K562 (cell line): ENCODE results near the gene ANAPC16. TPM values are rescaled to one million over a fixed set of nuclear protein-coding genes. Genes with fewer than 3 reads are reported as not detected.

Experiments used
- NBN ChIP-seq: fragments of 450-650 bp; IDR thresholded peaks from 2 replicates; pipeline ENCODE4 v1.6.1; 2016; ENCODE audit warnings: low read depth, mild to moderate bottlenecking
- SMAD4 ChIP-seq: fragments of 250-450 bp; sonication (Bioruptor Pico); conservative IDR thresholded peaks from 2 replicates; pipeline ENCODE4 v1.8.0; 2021; ENCODE audit warnings: inconsistent platforms, mild to moderate bottlenecking, moderate library complexity
- SRSF9 ChIP-seq: fragments of 200-400 bp; formaldehyde crosslinking; IDR thresholded peaks from 2 replicates; pipeline ENCODE4 v1.6.1; 2017; ENCODE audit warnings: low read depth, low read length, borderline replicate concordance
- ZNF212 ChIP-seq: fragments of 450-650 bp; formaldehyde crosslinking; IDR thresholded peaks from 2 replicates; pipeline ENCODE4 v1.4.0; 2020; ENCODE audit warnings: mild to moderate bottlenecking
- ZNF766 ChIP-seq: fragments of 200-800 bp; sonication (Bioruptor generic); conservative IDR thresholded peaks from 2 replicates; pipeline ENCODE4 v1.6.1; 2016; ENCODE audit warnings: missing genetic modification characterization, missing compliant biosample characterization
- polyA plus RNA-seq, 8 experiments: library from polyadenylated mRNA; depleted of rRNA in 4 of 8; stranded (reverse) in 5 of 8; unstranded in 3 of 8; fragments of >200 nt; fragmentation: Nextera tagmentation in 2 of 8; fragmentation: Illumina TruSeq in 1 of 8; extraction: Ambion mirVana in 2 of 8; extraction: Trizol in 1 of 8; gene quantifications; 2 replicates each; pipeline versions ENCODE4 v1.2.1 to v1.2.3, GENCODE V29; 2011 to 2014; ENCODE audit warnings: inconsistent platforms in 1 of 8, missing spikeins in 1 of 8
- total RNA-seq, 7 experiments: library from RNA; depleted of rRNA in 6 of 7; stranded (reverse); fragments of >200 nt in 6 of 7; fragmentation: Illumina TruSeq in 2 of 7; extraction: Trizol in 2 of 7; gene quantifications; 2 replicates each; pipeline versions ENCODE4 v1.2.1 to v1.2.3, GENCODE V29; 2011 to 2021; ENCODE audit warnings: low replicate concordance in 1 of 7
- TF ChIP-seq, protein P1 (sequence below): fragments of 250-450 bp; sonication (Bioruptor Pico); IDR thresholded peaks from 2 replicates; pipeline ENCODE4 v1.5.0; 2021; ENCODE audit warnings: mild to moderate bottlenecking, moderate library complexity
- TF ChIP-seq, protein P2 (sequence below), 2 experiments: IDR thresholded peaks; 2 replicates each; pipeline ENCODE4 v1.6.1; 2012; ENCODE audit warnings: improper control_type of control experiment in 2 of 2, low read depth in 2 of 2, low read length in 2 of 2, borderline replicate concordance in 1 of 2
- TF ChIP-seq, protein P3 (sequence below): fragments of 450-650 bp; IDR thresholded peaks from 2 replicates; pipeline ENCODE4 v1.6.1; 2016; ENCODE audit warnings: mild to moderate bottlenecking
- TF ChIP-seq, protein P4 (sequence below), 2 experiments: fragments of 200-800 bp in 1 of 2; sonication (Bioruptor generic) in 1 of 2; sonication (generic) in 1 of 2; formaldehyde crosslinking in 1 of 2; IDR thresholded peaks in 1 of 2; conservative IDR thresholded peaks in 1 of 2; 2 replicates each; pipeline versions ENCODE4 v1.5.0 to v1.6.1; 2016 to 2020; ENCODE audit warnings: missing compliant biosample characterization in 1 of 2, missing genetic modification characterization in 1 of 2, missing genetic modification reagents in 1 of 2

Gene ANAPC16
- total and polyA plus RNA-seq, 9 of the 15 experiments (the other 6 are each of a cell fraction or from before 2014, with no cell fraction given): 42.6 to 208 (median 108) TPM

DNA sequence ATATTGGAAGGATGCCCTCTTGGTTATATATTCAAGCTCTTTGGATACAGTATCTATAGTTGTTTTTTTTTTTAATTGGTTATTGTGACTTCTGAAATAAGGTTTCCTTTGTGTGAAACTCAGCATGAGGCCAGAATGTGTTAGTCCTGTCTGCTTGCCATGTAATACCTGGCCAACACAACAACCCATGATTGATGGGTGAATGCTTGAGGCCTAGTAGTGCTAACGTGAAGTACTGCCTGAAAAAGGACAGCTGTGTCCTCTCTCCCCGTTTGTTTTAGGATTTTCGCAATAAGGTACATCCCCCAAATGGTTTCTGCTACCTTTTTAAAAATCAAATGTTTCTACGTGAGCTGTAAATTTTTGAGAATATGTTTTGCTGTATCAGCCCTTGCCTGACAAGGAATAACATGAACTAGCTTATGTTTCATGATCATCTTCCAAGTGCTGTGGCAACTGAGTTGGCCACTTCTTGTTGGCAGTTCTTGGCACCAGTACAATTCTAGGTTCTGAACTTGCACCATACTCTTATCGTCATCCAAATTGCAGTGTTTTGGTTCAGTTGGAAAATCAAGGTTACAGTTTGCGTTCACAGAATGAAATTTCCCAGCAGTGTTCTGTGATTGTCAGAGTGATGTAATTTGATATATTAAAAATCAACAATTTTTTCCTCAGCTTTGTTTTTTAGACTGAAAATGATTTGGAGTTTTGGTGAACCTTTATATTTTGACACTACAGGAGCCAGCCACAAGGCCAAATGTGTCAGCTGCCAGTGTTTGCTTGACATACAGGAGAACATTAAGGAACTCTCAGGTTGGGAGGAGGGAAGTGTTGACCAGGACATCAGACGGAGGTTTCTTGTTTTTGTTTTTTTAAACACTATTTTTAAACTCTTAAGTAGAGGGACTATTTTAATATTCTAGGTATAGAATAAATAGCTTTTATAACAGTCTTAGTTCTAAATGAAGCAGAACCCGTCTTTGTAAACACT is 13.7 kb downstream of the ANAPC16 start (continued):
- TF ChIP-seq, protein P1, sequence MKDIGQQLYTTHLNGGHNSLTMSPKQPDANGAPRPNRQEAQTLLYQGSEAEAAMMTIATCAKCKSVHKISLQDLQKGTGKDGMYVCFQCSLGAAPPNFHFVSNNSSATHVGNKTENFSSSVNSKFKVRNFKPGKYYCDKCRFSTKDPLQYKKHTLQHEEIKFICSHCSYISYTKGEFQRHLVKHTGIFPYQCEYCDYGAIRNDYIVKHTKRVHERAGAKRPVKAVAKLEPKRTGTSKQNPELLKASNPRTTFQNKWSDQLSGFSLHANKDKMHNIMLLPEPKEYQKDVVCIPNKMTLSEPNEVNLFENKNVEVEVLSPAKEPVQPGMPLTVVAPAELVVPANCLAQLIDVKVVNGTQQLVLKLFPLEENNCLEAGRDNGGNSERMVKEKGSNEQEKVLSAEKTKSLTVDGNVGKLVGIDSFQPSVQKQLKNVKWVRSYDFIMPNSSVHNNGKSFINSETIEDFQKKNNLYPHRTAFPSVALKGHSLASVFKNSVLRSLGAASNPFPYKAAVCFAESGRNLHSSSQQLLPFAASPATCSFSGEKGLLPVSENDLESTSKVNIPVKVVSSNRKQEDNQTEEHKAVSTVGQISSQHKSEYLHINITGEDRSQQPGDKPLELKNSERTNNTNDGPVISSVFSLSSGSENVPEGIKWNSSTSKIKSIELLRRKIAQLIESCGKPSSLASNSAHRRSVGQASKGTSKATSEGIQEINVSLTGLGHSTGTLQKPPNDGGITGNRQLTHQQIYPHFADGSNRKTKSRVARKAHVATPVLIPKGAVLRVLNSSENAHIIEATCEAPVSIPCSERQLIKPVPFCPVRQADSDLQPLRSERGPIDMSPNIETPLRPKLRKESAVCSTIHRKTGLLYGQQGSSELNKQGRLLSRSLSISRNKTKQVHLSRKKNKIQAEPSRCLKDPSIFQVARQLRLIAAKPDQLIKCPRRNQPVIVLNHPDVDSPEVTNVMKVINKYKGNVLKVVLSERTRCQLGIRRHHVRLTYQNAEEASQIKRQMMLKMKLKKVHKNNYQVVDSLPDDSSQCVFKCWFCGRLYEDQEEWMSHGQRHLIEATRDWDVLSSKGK (CRISPR knock-in tag): no peak
- TF ChIP-seq SRSF9 (no peak), ZNF212 (CRISPR knock-in tag) (no peak), ZNF766 (CRISPR knock-in tag) (no peak), SMAD4 (CRISPR knock-in tag) (no peak), NBN (no peak)
- TF ChIP-seq, protein P2, sequence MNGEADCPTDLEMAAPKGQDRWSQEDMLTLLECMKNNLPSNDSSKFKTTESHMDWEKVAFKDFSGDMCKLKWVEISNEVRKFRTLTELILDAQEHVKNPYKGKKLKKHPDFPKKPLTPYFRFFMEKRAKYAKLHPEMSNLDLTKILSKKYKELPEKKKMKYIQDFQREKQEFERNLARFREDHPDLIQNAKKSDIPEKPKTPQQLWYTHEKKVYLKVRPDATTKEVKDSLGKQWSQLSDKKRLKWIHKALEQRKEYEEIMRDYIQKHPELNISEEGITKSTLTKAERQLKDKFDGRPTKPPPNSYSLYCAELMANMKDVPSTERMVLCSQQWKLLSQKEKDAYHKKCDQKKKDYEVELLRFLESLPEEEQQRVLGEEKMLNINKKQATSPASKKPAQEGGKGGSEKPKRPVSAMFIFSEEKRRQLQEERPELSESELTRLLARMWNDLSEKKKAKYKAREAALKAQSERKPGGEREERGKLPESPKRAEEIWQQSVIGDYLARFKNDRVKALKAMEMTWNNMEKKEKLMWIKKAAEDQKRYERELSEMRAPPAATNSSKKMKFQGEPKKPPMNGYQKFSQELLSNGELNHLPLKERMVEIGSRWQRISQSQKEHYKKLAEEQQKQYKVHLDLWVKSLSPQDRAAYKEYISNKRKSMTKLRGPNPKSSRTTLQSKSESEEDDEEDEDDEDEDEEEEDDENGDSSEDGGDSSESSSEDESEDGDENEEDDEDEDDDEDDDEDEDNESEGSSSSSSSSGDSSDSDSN (IDR thresholded peaks at IDR 0.05; ENCODE audit: borderline replicate concordance in 1 of 2, low read depth in 2 of 2, low read length in 2 of 2): no peak
- TF ChIP-seq, protein P3, sequence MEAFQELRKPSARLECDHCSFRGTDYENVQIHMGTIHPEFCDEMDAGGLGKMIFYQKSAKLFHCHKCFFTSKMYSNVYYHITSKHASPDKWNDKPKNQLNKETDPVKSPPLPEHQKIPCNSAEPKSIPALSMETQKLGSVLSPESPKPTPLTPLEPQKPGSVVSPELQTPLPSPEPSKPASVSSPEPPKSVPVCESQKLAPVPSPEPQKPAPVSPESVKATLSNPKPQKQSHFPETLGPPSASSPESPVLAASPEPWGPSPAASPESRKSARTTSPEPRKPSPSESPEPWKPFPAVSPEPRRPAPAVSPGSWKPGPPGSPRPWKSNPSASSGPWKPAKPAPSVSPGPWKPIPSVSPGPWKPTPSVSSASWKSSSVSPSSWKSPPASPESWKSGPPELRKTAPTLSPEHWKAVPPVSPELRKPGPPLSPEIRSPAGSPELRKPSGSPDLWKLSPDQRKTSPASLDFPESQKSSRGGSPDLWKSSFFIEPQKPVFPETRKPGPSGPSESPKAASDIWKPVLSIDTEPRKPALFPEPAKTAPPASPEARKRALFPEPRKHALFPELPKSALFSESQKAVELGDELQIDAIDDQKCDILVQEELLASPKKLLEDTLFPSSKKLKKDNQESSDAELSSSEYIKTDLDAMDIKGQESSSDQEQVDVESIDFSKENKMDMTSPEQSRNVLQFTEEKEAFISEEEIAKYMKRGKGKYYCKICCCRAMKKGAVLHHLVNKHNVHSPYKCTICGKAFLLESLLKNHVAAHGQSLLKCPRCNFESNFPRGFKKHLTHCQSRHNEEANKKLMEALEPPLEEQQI: no peak
- TF ChIP-seq, protein P4, sequence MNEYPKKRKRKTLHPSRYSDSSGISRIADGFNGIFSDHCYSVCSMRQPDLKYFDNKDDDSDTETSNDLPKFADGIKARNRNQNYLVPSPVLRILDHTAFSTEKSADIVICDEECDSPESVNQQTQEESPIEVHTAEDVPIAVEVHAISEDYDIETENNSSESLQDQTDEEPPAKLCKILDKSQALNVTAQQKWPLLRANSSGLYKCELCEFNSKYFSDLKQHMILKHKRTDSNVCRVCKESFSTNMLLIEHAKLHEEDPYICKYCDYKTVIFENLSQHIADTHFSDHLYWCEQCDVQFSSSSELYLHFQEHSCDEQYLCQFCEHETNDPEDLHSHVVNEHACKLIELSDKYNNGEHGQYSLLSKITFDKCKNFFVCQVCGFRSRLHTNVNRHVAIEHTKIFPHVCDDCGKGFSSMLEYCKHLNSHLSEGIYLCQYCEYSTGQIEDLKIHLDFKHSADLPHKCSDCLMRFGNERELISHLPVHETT (CRISPR knock-in tag; conservative IDR thresholded peaks at IDR 0.05 in 1 of 2, IDR thresholded peaks at IDR 0.05 in 1 of 2): no peak
- TF ChIP-seq, all 486 proteins: peak for 0
